GM21381 (cell line): ENCODE measurements around the gene GABRE.
"Not testable (repeated sequence)": the region's sequence is repeated elsewhere in the genome, so short reads cannot be mapped to it uniquely, and the experiment has no call there.

Source experiments
- ATAC-seq: cut with Tn5 transposase; IDR thresholded peaks from one replicate; pipeline ENCODE4 v1.9.1; 2021; ENCODE audit warnings: mild to moderate bottlenecking, moderate library complexity; ENCODE audit not compliant: unreplicated experiment

The GABRE gene

GRCh38 chrX:151970661-151971060, 3.8 kb downstream of the GABRE start:
- no peak for ATAC-seq

GRCh38 chrX:151970027-151970426, 4.4 kb downstream of the GABRE start:
- ATAC-seq, result no peak

DNA sequence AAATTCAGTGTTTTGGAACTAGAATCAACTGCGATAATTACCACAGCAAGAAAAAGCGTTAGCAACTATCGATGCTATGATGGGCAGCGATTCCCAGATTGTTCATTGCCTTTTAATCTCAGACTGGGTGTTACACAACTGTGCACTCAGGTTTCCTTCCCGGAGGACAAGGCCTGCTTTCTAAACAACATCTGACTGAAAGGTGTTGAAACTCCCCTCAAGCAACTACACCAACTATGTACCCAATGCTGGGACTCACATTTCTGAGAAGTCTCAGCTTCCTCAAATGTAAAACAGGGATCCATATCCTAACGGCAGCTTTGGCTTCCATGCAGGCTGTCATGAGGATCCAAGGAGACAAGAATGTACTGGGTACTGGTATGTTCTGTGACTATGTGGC, 8.2 kb downstream of the GABRE start:
- no peak for ATAC-seq

DNA sequence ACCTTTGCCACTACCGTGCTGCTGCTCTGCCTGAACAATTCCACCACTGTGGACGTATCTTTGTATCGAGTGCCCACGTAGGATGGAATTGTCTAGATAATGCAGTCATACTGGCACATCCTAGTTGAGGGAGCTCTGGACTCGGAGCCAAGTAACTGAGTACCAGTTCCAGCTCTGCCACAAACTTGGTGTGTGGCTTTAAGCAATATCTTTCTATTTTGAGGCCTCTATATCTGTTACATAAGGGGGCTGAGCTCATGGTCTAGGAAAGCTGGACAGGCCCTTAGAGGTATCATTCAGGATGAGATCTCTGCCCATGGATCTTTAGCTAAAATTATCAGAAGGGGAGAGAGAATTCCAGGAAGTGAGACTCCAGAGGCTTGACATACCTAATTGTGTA, 12.4 kb downstream of the GABRE start:
- no peak for ATAC-seq

DNA sequence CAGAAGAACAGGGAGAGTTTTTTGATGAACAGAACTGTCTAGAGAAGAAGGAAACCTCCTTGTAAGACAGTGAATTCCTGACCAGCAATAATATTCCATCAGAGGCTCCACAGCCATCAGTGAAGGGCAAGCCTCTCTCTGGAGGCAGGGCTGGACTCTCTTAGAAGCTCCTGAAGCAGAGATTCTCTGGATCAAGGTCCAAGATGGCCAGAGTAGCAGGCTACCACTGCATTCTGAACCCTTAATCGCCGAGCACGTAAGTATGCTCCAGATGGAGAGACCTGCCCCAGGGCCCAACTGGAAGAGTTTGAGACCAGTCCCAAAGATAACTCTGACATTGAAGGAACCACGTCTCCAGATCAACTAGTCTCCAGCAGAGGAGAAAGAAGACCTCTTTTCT, 16.4 kb downstream of the GABRE start:
- no peak for ATAC-seq

GRCh38 chrX:151954730-151955129, 19.7 kb downstream of the GABRE start:
- no peak for ATAC-seq

- no peak for ATAC-seq
Measured at GRCh38 chrX:151938172-151938571, 36.3 kb downstream of the GABRE start.

GRCh38 chrX:151935358-151935757, 39.1 kb downstream of the GABRE start:
- ATAC-seq, result no peak

- ATAC-seq, result no peak
Measured at GRCh38 chrX:151929126-151929525, 45.4 kb downstream of the GABRE start.

DNA sequence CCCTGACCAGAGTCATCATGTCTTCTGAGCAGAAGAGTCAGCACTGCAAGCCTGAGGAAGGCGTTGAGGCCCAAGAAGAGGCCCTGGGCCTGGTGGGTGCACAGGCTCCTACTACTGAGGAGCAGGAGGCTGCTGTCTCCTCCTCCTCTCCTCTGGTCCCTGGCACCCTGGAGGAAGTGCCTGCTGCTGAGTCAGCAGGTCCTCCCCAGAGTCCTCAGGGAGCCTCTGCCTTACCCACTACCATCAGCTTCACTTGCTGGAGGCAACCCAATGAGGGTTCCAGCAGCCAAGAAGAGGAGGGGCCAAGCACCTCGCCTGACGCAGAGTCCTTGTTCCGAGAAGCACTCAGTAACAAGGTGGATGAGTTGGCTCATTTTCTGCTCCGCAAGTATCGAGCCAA, 50.8 kb downstream of the GABRE start:
- ATAC-seq, result no peak

GRCh38 chrX:151922692-151923091, 51.8 kb downstream of the GABRE start:
- ATAC-seq, result no peak

GRCh38 chrX:151921866-151922265, 52.6 kb downstream of the GABRE start:
- ATAC-seq, result no peak

GRCh38 chrX:151921292-151921691, 53.2 kb downstream of the GABRE start:
- ATAC-seq, result no peak

DNA sequence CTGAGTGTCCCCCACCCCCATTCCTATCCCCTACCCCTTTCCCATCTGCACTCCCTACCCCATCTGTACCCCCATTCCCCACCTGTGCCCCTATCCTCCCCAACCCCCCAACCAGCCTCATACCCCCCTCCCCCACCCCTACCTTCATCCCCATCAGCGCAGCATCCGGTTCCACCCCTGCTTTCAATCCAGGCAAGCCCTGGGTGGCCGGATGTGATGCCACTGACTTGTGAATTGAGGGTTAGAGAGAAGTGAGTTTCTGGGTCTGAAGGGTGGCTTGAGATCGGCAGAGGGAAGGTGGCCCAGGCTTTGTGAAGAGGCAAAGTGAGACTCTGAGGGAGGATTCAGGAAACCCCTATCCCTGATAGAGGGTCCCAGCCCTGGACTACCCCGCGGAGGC, 53.9 kb downstream of the GABRE start:
- ATAC-seq, result no peak

DNA sequence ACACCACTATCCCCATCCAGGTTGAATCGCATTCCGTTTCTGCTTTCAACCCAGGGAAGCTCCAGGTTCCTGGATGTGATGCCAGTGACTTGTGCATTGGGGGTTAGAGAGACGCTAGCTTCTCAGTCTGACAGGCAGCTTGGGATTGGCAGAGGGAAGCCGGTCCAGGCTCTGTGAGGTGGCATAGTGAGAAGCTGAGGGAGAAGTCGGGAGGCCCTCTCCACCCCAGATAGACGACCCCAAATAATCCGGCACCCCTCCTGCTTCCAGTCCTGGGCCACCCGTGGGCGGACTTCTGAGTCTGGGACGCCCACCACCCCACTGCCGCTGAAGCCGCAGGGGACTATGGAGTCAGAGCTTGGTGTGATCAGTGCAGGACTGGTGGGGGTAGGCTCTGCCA, 54.4 kb downstream of the GABRE start:
- ATAC-seq, result no peak

- ATAC-seq, result no peak
Measured at GRCh38 chrX:151919610-151920009, 54.9 kb downstream of the GABRE start.

DNA sequence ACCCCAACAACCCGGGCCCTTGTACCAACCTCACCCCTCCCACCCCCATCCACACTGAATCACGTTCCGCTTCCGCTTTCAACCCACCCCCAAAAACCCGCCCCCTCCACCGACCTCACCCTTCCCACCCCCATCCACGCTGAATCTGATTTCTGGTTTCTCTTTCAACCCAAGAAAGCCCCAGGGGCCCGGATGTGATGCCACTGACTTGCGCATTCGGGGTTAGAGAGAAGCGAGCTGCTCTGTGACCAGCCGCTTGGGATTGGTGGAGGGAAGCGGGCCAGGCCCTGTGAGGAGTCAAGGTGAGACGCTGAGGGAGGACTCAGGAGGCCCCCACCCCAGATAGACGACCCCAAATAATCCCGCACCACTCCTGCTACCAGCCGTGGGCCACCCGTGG, 55.7 kb downstream of the GABRE start:
- not testable (repeated sequence) for ATAC-seq

DNA sequence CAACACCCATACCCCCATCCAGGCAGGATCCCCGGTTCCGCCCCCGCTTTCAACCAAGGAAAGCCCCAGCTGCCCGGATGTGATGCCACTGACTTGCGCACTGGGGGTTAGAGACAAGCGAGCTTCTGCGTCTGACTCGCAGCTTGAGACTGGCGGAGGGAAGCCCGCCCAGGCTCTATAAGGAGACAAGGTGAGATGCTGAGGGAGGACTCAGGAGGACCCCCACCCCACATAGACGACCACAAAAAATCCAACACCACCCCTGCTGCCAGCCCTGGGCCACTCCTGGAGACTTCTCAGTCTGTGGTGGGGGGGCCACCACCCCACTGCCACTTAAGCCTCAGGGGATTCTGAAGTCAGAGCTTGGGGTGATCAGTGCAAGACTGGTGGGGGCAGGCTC, 61.7 kb downstream of the GABRE start, which contains the start of gene MAGEA4:
Gene MAGEA4, plus strand, starts transcription at position 110 of the 400 bp plus-strand sequence. CDS start 10,776 bp downstream, outside the sequence.
- no peak for ATAC-seq

DNA sequence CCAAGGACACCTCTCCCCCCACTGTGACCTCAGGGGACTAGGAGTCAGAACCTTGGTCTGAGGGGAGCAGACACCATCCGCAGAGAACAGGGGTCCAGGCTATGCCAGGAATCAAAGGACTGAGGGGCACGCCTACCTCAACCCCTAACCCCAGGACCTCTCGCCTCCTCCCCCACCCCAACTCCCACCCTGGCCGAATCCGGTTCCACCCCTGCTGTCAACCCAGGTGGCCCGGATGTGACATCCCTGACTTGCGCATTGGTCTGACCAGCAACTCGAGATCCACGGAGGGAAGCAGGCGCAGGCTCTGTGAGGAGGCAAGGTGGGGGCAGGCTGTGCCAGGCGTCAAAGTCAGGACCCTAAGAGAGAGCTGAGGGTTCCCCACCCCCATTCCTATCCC, 62.3 kb downstream of the GABRE start:
- ATAC-seq, result no peak

DNA sequence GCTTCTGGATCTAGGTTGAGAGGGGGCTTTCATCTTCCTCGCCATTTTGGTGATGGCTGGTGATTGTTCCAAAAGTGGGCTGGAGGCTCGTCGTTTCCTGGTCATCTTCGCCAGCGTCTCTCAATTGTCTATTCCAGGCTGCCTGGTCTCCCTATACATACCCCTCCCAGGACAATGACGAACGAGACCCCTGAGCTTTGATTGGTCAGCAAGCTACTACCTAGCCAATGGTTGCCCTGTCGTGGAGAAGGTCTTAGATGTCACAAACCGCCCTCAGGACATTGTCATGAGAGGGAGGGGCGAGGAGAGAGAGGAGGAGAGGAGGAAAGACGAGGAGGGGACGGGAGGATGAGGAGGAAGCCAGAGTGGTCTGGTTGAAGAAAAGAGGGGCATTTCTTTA, 69.5 kb downstream of the GABRE start:
- ATAC-seq, result no peak
